Fibroblast of lung (primary cell): ENCODE measurements around the gene CDA. TPM values are rescaled to one million over a fixed set of nuclear protein-coding genes. Genes with fewer than 3 reads are reported as not detected.
A peak's percentile ranks its signal among the peaks of the same experiment; 100 is the strongest.

Experiments
- DNase-seq, 2 donors: peaks; one replicate each; pipeline versions ENCODE4 v3.0.0 to v3.0.0-alpha.2; 2010; ENCODE audit warnings: low read depth in 2 of 2
- H2AFZ ChIP-seq: 2 replicates; pipeline ENCODE4 v1.5.1; 2012; ENCODE audit warnings: low read length, control low read depth, inconsistent platforms
- H3K27ac ChIP-seq: 2 replicates; pipeline ENCODE4 v1.5.1; 2011; ENCODE audit warnings: low read length, control low read depth; ENCODE audit not compliant: insufficient read depth
- H3K27me3 ChIP-seq: 2 replicates; pipeline ENCODE4 v1.5.1; 2011; ENCODE audit warnings: mild to moderate bottlenecking, low read length; ENCODE audit not compliant: control insufficient read depth, insufficient read depth
- H3K36me3 ChIP-seq: 2 replicates; pipeline ENCODE4 v1.5.1; 2011; ENCODE audit warnings: low read length; ENCODE audit not compliant: control insufficient read depth, insufficient read depth
- H3K4me1 ChIP-seq: 2 replicates; pipeline ENCODE4 v1.5.1; 2011; ENCODE audit warnings: low read length; ENCODE audit not compliant: control insufficient read depth, insufficient read depth; ENCODE audit errors: extremely low read depth
- H3K4me2 ChIP-seq: 2 replicates; pipeline ENCODE4 v1.5.1; 2011; ENCODE audit warnings: low read length, control low read depth; ENCODE audit not compliant: insufficient read depth; ENCODE audit errors: extremely low read depth
- H3K4me3 ChIP-seq, 4 experiments: fragments of 200-600 bp in 1 of 4; sonication (generic) in 1 of 4; replicated peaks in 1 of 4; 2 replicates each; pipeline ENCODE4 v1.5.1; 2011 to 2016; ENCODE audit warnings: low read length in 4 of 4, low read depth in 3 of 4, mild to moderate bottlenecking in 3 of 4, control low read depth in 2 of 4, inconsistent platforms in 1 of 4, mixed read lengths in 1 of 4; ENCODE audit not compliant: insufficient read depth in 1 of 4; ENCODE audit errors: control extremely low read depth in 1 of 4
- H3K79me2 ChIP-seq: 2 replicates; pipeline ENCODE4 v1.5.1; 2012; ENCODE audit warnings: mild to moderate bottlenecking, low read length, inconsistent platforms; ENCODE audit not compliant: control insufficient read depth, insufficient read depth
- H3K9ac ChIP-seq: 2 replicates; pipeline ENCODE4 v1.5.1; 2011; ENCODE audit warnings: mild to moderate bottlenecking, low read length, control low read depth; ENCODE audit not compliant: insufficient read depth
- H3K9me3 ChIP-seq: 2 replicates; pipeline ENCODE4 v1.5.1; 2012; ENCODE audit warnings: low read depth, low read length; ENCODE audit not compliant: control insufficient read depth, insufficient read depth
- H4K20me1 ChIP-seq: 2 replicates; pipeline ENCODE4 v1.5.1; 2011; ENCODE audit warnings: low read length; ENCODE audit not compliant: control insufficient read depth, insufficient read depth; ENCODE audit errors: extremely low read depth
- CTCF ChIP-seq, 2 donors: IDR thresholded peaks in 1 of 2; conservative IDR thresholded peaks in 1 of 2; 1 replicate in 1 of 2; 2 replicates in 1 of 2; pipeline ENCODE4 v1.5.1; 2011 to 2012; ENCODE audit warnings: low read length in 2 of 2, control low read depth in 1 of 2, inconsistent platforms in 1 of 2, low read depth in 1 of 2, mild to moderate bottlenecking in 1 of 2
- EZH2 ChIP-seq: IDR thresholded peaks from 2 replicates; pipeline ENCODE4 v1.5.1; 2012; ENCODE audit warnings: low read length, control low read depth, mild to moderate bottlenecking; ENCODE audit errors: missing control alignments
- polyA plus RNA-seq, 2 donors: library from polyadenylated mRNA; depleted of rRNA in 1 of 2; stranded (reverse) in 1 of 2; unstranded in 1 of 2; fragments of >200 nt; gene quantifications; 2 replicates each; pipeline ENCODE4 v1.2.1, GENCODE V29; 2011 to 2012; ENCODE audit warnings: missing spikeins in 1 of 2
- total RNA-seq: library from RNA; depleted of rRNA; stranded (reverse); fragments of >200 nt; gene quantifications from 2 replicates; pipeline ENCODE4 v1.2.1, GENCODE V29; 2014

The CDA gene
- total and polyA plus RNA-seq, 2 donors (not counting 1 experiment from before 2014, with no cell fraction given) = 0.50 to 4.2 TPM

GRCh38 chr1:20584890-20585289 lies 4.0 kb upstream of the CDA start:
- no peak overlapping the region for H3K9ac ChIP-seq
- no peaks in the 10 kb centered on the region for H3K79me2 ChIP-seq
- H3K36me3 ChIP-seq = no peaks in the 10 kb centered on the region
- TF ChIP-seq CTCF (conservative IDR thresholded peaks at IDR 0.05 in 1 of 2, IDR thresholded peaks at IDR 0.05 in 1 of 2; ENCODE audit: low read depth in 1 of 2, low read length in 2 of 2) (no peak), EZH2 (no peak)
- H3K4me3 ChIP-seq = no peak overlapping the region
- no peak overlapping the region for H3K4me2 ChIP-seq
- no peaks in the 10 kb centered on the region for H4K20me1 ChIP-seq
- H3K4me1 ChIP-seq = peaks cover 12% of the 10 kb centered on the region
- peak in 1 of 2 donors; percentile 50 for DNase-seq
- H3K9me3 ChIP-seq = no peaks in the 10 kb centered on the region
- H3K27me3 ChIP-seq = no peaks in the 10 kb centered on the region
- no peak overlapping the region for H3K27ac ChIP-seq
- no peak overlapping the region for H2AFZ ChIP-seq

- DNase-seq = no peak
Measured at GRCh38 chr1:20586953-20587660, 1.8 kb upstream of the CDA start.

GRCh38 chr1:20587661-20588053 lies 1.2 kb upstream of the CDA start:
- H3K4me1 ChIP-seq = peaks cover 19% of the 10 kb centered on the region
- no peak overlapping the region for H3K27ac ChIP-seq
- H3K9me3 ChIP-seq = no peaks in the 10 kb centered on the region
- TF ChIP-seq CTCF (conservative IDR thresholded peaks at IDR 0.05 in 1 of 2, IDR thresholded peaks at IDR 0.05 in 1 of 2; ENCODE audit: low read depth in 1 of 2, low read length in 2 of 2) (no peak), EZH2 (no peak)
- no peaks in the 10 kb centered on the region for H3K79me2 ChIP-seq
- DNase-seq = peak; percentile 41 to 43
- H4K20me1 ChIP-seq = no peaks in the 10 kb centered on the region
- no peak overlapping the region for H2AFZ ChIP-seq
- H3K4me2 ChIP-seq = no peak overlapping the region
- no peak overlapping the region for H3K4me3 ChIP-seq
- H3K9ac ChIP-seq = no peak overlapping the region
- no peaks in the 10 kb centered on the region for H3K27me3 ChIP-seq
- H3K36me3 ChIP-seq = no peaks in the 10 kb centered on the region

More at GRCh38 chr1:20586953-20587660, 1.8 kb upstream of the CDA start:
- H3K4me2 ChIP-seq = no peak overlapping the region
- TF ChIP-seq CTCF (conservative IDR thresholded peaks at IDR 0.05 in 1 of 2, IDR thresholded peaks at IDR 0.05 in 1 of 2; ENCODE audit: low read depth in 1 of 2, low read length in 2 of 2) (no peak), EZH2 (no peak)
- H3K9me3 ChIP-seq = no peaks in the 10 kb centered on the region
- no peak overlapping the region for H3K4me3 ChIP-seq
- no peak overlapping the region for H3K27ac ChIP-seq
- H2AFZ ChIP-seq = no peak overlapping the region
- no peaks in the 10 kb centered on the region for H3K27me3 ChIP-seq
- H3K36me3 ChIP-seq = no peaks in the 10 kb centered on the region
- peaks cover 19% of the 10 kb centered on the region for H3K4me1 ChIP-seq
- no peaks in the 10 kb centered on the region for H3K79me2 ChIP-seq
- H4K20me1 ChIP-seq = no peaks in the 10 kb centered on the region
- H3K9ac ChIP-seq = no peak overlapping the region
